ENCODE data around the gene CPED1.

DNA sequence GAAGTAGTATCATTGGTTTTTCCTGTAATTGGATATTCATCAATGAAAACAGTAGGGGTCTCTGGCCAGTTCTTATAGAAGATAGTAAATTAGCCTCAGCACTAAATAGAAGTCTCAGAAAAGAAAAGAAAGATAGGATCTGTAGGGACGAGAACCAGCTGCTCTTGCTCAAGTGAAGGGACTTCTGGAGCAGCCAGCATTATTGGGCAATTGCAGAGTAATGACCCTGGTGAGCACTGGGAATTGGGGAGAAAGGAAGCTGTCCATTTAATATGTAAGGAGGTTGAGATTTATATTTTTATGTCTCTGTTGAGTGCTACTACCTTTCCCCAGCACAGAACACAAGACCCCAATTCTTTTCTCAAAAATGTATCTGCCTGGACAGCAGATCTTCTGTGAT is 279.1 kb downstream of the CPED1 start:
- TF ChIP-seq, protein P1, sequence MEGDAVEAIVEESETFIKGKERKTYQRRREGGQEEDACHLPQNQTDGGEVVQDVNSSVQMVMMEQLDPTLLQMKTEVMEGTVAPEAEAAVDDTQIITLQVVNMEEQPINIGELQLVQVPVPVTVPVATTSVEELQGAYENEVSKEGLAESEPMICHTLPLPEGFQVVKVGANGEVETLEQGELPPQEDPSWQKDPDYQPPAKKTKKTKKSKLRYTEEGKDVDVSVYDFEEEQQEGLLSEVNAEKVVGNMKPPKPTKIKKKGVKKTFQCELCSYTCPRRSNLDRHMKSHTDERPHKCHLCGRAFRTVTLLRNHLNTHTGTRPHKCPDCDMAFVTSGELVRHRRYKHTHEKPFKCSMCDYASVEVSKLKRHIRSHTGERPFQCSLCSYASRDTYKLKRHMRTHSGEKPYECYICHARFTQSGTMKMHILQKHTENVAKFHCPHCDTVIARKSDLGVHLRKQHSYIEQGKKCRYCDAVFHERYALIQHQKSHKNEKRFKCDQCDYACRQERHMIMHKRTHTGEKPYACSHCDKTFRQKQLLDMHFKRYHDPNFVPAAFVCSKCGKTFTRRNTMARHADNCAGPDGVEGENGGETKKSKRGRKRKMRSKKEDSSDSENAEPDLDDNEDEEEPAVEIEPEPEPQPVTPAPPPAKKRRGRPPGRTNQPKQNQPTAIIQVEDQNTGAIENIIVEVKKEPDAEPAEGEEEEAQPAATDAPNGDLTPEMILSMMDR (IDR thresholded peaks at IDR 0.05): no peak
- no peak for TF ChIP-seq ZFX (IDR thresholded peaks at IDR 0.05; ENCODE audit: borderline replicate concordance)

Data from 22Rv1 (cell line).